H1 (cell line): ENCODE results near the gene BNC2. TPM values are rescaled to one million over a fixed set of nuclear protein-coding genes. Genes with fewer than 3 reads are reported as not detected.

Source experiments
- CTCF ChIA-PET: fragments of 300-600 bp; sonication (Branson Sonifier 250); formaldehyde crosslinking; loops from one replicate; lab custom pipeline; 2021; ENCODE audit not compliant: partially characterized antibody; lab: Charles Lee
- POLR2A ChIA-PET: fragments of 300-600 bp; sonication (Branson Sonifier 250); formaldehyde crosslinking; loops from one replicate; lab custom pipeline; 2021; ENCODE audit warnings: inconsistent platforms; ENCODE audit not compliant: partially characterized antibody; lab: Charles Lee
- DNase-seq, 2 experiments: peaks; one replicate each; pipeline versions ENCODE4 v3.0.0 to v3.0.0-alpha.2; 2010 to 2022; ENCODE audit warnings: low spot score in 2 of 2, low read depth in 1 of 2, mixed read lengths in 1 of 2
- FAIRE-seq: peaks from 2 replicates; lab custom pipeline; 2011; peaks lifted over from hg19 to GRCh38; lab: Jason Lieb, UNC
- H2AFZ ChIP-seq: 2 replicates; pipeline ENCODE4 v1.8.1; 2012; ENCODE audit warnings: low read length, inconsistent platforms
- H2AK5ac ChIP-seq: 2 replicates; pipeline ENCODE4 v1.6.1; 2013; ENCODE audit warnings: low read depth, low read length
- H2BK120ac ChIP-seq: replicated peaks from 2 replicates; pipeline ENCODE3; 2013; ENCODE audit warnings: low read depth, low read length, inconsistent platforms
- H2BK12ac ChIP-seq: 2 replicates; pipeline ENCODE4 v1.6.1; 2013; ENCODE audit warnings: low read depth, low read length
- H2BK15ac ChIP-seq: 2 replicates; pipeline ENCODE4 v1.6.1; 2013; ENCODE audit warnings: low read length
- H2BK20ac ChIP-seq: 2 replicates; pipeline ENCODE4 v1.6.1; 2013; ENCODE audit warnings: low read length
- H2BK5ac ChIP-seq: 2 replicates; pipeline ENCODE4 v1.6.1; 2013; ENCODE audit warnings: low read depth, low read length
- H3K14ac ChIP-seq: 2 replicates; pipeline ENCODE4 v1.6.1; 2013; ENCODE audit warnings: inconsistent platforms; ENCODE audit not compliant: insufficient read length
- H3K18ac ChIP-seq: 2 replicates; pipeline ENCODE4 v1.6.1; 2013; ENCODE audit warnings: low read length; ENCODE audit errors: extremely low read depth
- H3K23ac ChIP-seq: 2 replicates; pipeline ENCODE4 v1.6.1; 2013; ENCODE audit warnings: inconsistent platforms; ENCODE audit not compliant: insufficient read length
- H3K23me2 ChIP-seq: 2 replicates; pipeline ENCODE4 v1.6.1; 2013; ENCODE audit warnings: low read depth, low read length
- H3K27ac ChIP-seq: 2 replicates; pipeline ENCODE4 v1.6.1; 2011; ENCODE audit warnings: low read depth, low read length, inconsistent platforms
- H3K27me3 ChIP-seq, 4 experiments: replicated peaks in 1 of 4; 1 replicate in 1 of 4; 2 replicates in 3 of 4; pipeline versions ENCODE4 v1.6.1 to v1.8.1; 2011 to 2013; ENCODE audit warnings: low read length in 3 of 4, mild to moderate bottlenecking in 3 of 4, inconsistent platforms in 2 of 4, mixed read lengths in 2 of 4, moderate library complexity in 1 of 4; ENCODE audit not compliant: control insufficient read depth in 3 of 4, insufficient read depth in 3 of 4; ENCODE audit errors: extremely low read depth in 1 of 4
- H3K36me3 ChIP-seq, 4 experiments: 2 replicates each; pipeline versions ENCODE4 v1.6.1 to v1.8.1; 2011 to 2013; ENCODE audit warnings: mild to moderate bottlenecking in 4 of 4, low read length in 3 of 4, moderate library complexity in 2 of 4, control low read depth in 1 of 4, inconsistent platforms in 1 of 4; ENCODE audit not compliant: insufficient read depth in 4 of 4, control insufficient read depth in 2 of 4
- H3K4ac ChIP-seq: replicated peaks from 2 replicates; pipeline ENCODE3; 2013; ENCODE audit warnings: low read length, low read depth, mixed read lengths, inconsistent platforms; ENCODE audit not compliant: insufficient read length
- H3K4me1 ChIP-seq, 4 experiments: replicated peaks in 1 of 4; 1 replicate in 1 of 4; 2 replicates in 3 of 4; pipeline versions ENCODE4 v1.6.1 to v1.8.1; 2011 to 2013; ENCODE audit warnings: low read length in 3 of 4, inconsistent platforms in 2 of 4, mixed read lengths in 1 of 4; ENCODE audit not compliant: insufficient read depth in 4 of 4, control insufficient read depth in 3 of 4
- H3K4me2 ChIP-seq, 2 experiments: 2 replicates each; pipeline versions ENCODE4 v1.6.1 to v1.8.1; 2011 to 2013; ENCODE audit warnings: low read depth in 2 of 2, low read length in 2 of 2, control low read depth in 1 of 2, inconsistent platforms in 1 of 2, mild to moderate bottlenecking in 1 of 2; ENCODE audit not compliant: insufficient read depth in 1 of 2
- H3K4me3 ChIP-seq, 4 experiments: fragments of 200-600, 300-600 bp in 1 of 4; sonication (generic), shearing (Covaris generic), sonication (Bioruptor Twin) in 1 of 4; 2 replicates each; pipeline versions ENCODE4 v1.5.1 to v1.8.1; 2011 to 2016; ENCODE audit warnings: low read length in 4 of 4, low read depth in 3 of 4, control low read depth in 2 of 4, inconsistent platforms in 2 of 4, mild to moderate bottlenecking in 2 of 4, mixed read lengths in 1 of 4, moderate library complexity in 1 of 4; ENCODE audit not compliant: insufficient read depth in 2 of 4; ENCODE audit errors: extremely low read depth in 1 of 4
- H3K56ac ChIP-seq: replicated peaks from 2 replicates; pipeline ENCODE3; 2013; ENCODE audit warnings: low read depth, mild to moderate bottlenecking, mixed read lengths, low read length, inconsistent platforms; ENCODE audit not compliant: insufficient read length
- H3K79me1 ChIP-seq: 2 replicates; pipeline ENCODE4 v1.6.1; 2013; ENCODE audit warnings: low read depth, low read length, control low read depth
- H3K79me2 ChIP-seq, 2 experiments: 2 replicates each; pipeline versions ENCODE4 v1.6.1 to v1.8.1; 2012 to 2013; ENCODE audit warnings: low read length in 2 of 2, mild to moderate bottlenecking in 2 of 2, inconsistent platforms in 1 of 2; ENCODE audit not compliant: insufficient read depth in 2 of 2, control insufficient read depth in 1 of 2
- H3K9ac ChIP-seq, 4 experiments: replicated peaks in 1 of 4; 1 replicate in 1 of 4; 2 replicates in 3 of 4; pipeline versions ENCODE4 v1.6.1 to v1.8.1; 2011 to 2013; ENCODE audit warnings: low read depth in 3 of 4, low read length in 3 of 4, control low read depth in 2 of 4, mild to moderate bottlenecking in 2 of 4, moderate library complexity in 2 of 4, inconsistent platforms in 1 of 4; ENCODE audit errors: extremely low read depth in 1 of 4
- H3K9me3 ChIP-seq, 2 experiments: 2 replicates each; pipeline versions ENCODE4 v1.6.1 to v1.8.1; 2012 to 2013; ENCODE audit warnings: mild to moderate bottlenecking in 2 of 2, moderate library complexity in 2 of 2, control low read depth in 1 of 2, inconsistent platforms in 1 of 2, low read depth in 1 of 2, low read length in 1 of 2, mixed read lengths in 1 of 2; ENCODE audit not compliant: insufficient read depth in 2 of 2
- H4K20me1 ChIP-seq, 2 experiments: replicated peaks in 1 of 2; 2 replicates each; pipeline versions ENCODE3 to v1.8.1; 2011 to 2013; ENCODE audit warnings: inconsistent platforms in 2 of 2, low read length in 2 of 2, mild to moderate bottlenecking in 1 of 2; ENCODE audit not compliant: insufficient read depth in 2 of 2, control insufficient read depth in 1 of 2
- H4K5ac ChIP-seq: 2 replicates; pipeline ENCODE4 v1.6.1; 2013; ENCODE audit warnings: low read length, low read depth, mixed read lengths, inconsistent platforms; ENCODE audit not compliant: insufficient read length
- H4K8ac ChIP-seq: 2 replicates; pipeline ENCODE4 v1.8.0; 2013; ENCODE audit warnings: mild to moderate bottlenecking, moderate library complexity, low read length, inconsistent platforms; ENCODE audit not compliant: insufficient read depth; ENCODE audit errors: extremely low read depth
- H4K91ac ChIP-seq: replicated peaks from 2 replicates; pipeline ENCODE3; 2013; ENCODE audit warnings: low read length, mixed read lengths, inconsistent platforms; ENCODE audit not compliant: insufficient read length
- CHD2 ChIP-seq: IDR thresholded peaks from 2 replicates; pipeline ENCODE4 v1.6.1; 2012; ENCODE audit warnings: low read length, improper control_type of control experiment
- WGBS, 2 experiments: shearing (Covaris generic) in 1 of 2; methylation state at CpG; one replicate each; pipeline versions ENCODE4 v1.1.6 to v1.1.7; 2013 to 2015; ENCODE audit warnings: low lambda C conversion rate in 2 of 2, mixed read lengths in 2 of 2, inconsistent platforms in 1 of 2, low coverage in 1 of 2, missing lambda C conversion rate in 1 of 2; ENCODE audit not compliant: insufficient replicate concordance in 2 of 2, insufficient coverage in 1 of 2, insufficient read length in 1 of 2; ENCODE audit errors: extremely low coverage in 1 of 2, missing lambda C conversion rate in 1 of 2; 5-methylcytosine and 5-hydroxymethylcytosine counted together
- polyA plus RNA-seq, 7 experiments: library from polyadenylated mRNA; depleted of rRNA in 3 of 7; stranded (reverse) in 5 of 7; unstranded in 2 of 7; fragments of >200 nt in 5 of 7; fragments of 200-250 nt in 2 of 7; gene quantifications; 1 replicate in 5 of 7; 2 replicates in 1 of 7; 4 replicates in 1 of 7; pipeline versions ENCODE4 v1.2.1 to v1.2.3, GENCODE V29; 2011 to 2013; ENCODE audit warnings: missing spikeins in 2 of 7, mixed read lengths in 2 of 7
- total RNA-seq: library from RNA; stranded (reverse); fragmentation: NEBNext Ultra II Directional; extraction: Animal tissue kit (Norgen Biotek cat#: 25700); gene quantifications from 2 replicates; pipeline ENCODE4 v1.2.1, GENCODE V29; 2021

The BNC2 gene
- total and polyA plus RNA-seq, 2 of the 8 experiments (the other 6 are each of a cell fraction or from before 2014, with no cell fraction given), result 16.0 to 26.8 TPM

DNA sequence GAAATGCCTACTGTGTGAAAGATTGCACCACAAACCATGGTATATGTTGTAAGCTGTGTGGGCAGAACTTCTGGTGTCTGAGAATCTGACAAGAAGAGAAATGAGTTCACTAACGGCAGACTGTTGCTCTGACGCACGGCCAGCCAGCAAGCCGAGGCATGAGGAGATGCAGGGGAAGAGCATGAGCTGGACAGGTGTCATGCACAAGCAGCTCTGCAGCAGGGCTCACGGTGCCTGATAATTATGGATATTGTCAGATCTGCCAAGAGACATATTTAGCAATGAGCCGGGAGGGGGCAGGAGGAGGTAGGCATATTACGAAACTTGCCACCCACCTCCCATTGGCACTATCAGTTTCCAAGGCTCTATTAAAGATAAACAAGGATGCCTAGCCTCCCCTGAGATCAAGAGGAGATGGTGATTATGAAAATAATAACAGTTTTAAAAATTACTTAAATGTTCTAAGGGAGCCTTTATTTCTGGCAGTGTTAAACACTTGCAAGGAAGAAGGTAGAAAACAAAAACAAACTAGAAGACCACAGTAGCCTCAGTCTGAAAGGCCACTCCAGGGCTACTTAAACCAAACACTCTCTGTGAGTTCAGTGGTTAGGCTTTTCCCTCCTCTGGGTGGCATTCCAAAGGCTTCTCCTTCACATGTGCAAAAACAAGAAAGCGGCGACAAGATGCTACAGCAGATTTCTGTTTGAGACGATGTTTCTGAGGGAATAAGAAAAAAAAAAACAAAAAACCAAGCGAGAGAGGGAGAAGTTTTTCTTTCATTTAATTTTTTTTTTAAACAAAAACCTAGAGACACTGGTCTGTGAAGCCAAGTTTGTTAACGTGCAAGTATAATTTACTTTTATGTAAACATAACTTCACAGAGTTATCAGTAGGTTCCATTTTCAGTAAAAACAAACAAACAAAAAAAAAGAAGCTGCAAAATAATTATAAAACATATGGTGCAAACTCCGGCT lies 339.5 kb downstream of the BNC2 start:
- no peak overlapping the region for H3K56ac ChIP-seq
- no peak overlapping the region for H2BK20ac ChIP-seq
- H4K8ac ChIP-seq, result no peak overlapping the region
- no peak overlapping the region for H2BK120ac ChIP-seq
- no peak overlapping the region for H3K27ac ChIP-seq
- TF ChIP-seq CHD2, result no peak
- peak overlapping the region; percentile 65; the same call in 1 of the 2 replicates for H2AK5ac ChIP-seq
- no peaks in the 10 kb centered on the region for H3K27me3 ChIP-seq
- no peak overlapping the region for H2BK5ac ChIP-seq
- no peaks in the 10 kb centered on the region for H3K79me2 ChIP-seq
- H2AFZ ChIP-seq, result no peak overlapping the region
- 83% methylated on average over 13 of the region's 13 CpGs; no CpG with 5 or more reads in 1 of the 2 experiments for WGBS, 2 experiments
- no peak overlapping the region for H3K4me3 ChIP-seq
- H3K36me3 ChIP-seq, result no peaks in the 10 kb centered on the region
- no peak overlapping the region for H3K14ac ChIP-seq
- no peaks in the 10 kb centered on the region; the same call in 1 of the 2 replicates for H3K79me1 ChIP-seq
- no peak overlapping the region for H3K23ac ChIP-seq
- H3K9ac ChIP-seq, result no peak overlapping the region
- H4K20me1 ChIP-seq, result no peaks in the 10 kb centered on the region
- no peak for DNase-seq
- H2BK12ac ChIP-seq, result no peak overlapping the region
- H3K23me2 ChIP-seq, result no peaks in the 10 kb centered on the region
- ChIA-PET POLR2A (interaction anchor here (1.3 kb wide), 1 partner anchor 10 kb away, joined by 3 read pairs; no protein-coding TSS in a partner anchor), CTCF (interaction anchor here (1.1 kb wide), 1 partner anchor 9 kb away, joined by 3 read pairs; no protein-coding TSS in a partner anchor)
- no peaks in the 10 kb centered on the region for H3K9me3 ChIP-seq
- peak overlapping the region; percentile 52; the same call in 1 of the 2 replicates for H3K18ac ChIP-seq
- no peak for FAIRE-seq
- no peak overlapping the region for H2BK15ac ChIP-seq
- H3K4me2 ChIP-seq, result no peak overlapping the region
- no peak overlapping the region for H3K4ac ChIP-seq
- no peak overlapping the region for H4K5ac ChIP-seq
- peaks cover 0 to 5% (median 0%) of the 10 kb centered on the region in 4 experiments; a peak in 2 of 7 replicates for H3K4me1 ChIP-seq
- no peak overlapping the region for H4K91ac ChIP-seq
